ENCODE data around the gene ZNF385A.

Gene ZNF385A

DNA sequence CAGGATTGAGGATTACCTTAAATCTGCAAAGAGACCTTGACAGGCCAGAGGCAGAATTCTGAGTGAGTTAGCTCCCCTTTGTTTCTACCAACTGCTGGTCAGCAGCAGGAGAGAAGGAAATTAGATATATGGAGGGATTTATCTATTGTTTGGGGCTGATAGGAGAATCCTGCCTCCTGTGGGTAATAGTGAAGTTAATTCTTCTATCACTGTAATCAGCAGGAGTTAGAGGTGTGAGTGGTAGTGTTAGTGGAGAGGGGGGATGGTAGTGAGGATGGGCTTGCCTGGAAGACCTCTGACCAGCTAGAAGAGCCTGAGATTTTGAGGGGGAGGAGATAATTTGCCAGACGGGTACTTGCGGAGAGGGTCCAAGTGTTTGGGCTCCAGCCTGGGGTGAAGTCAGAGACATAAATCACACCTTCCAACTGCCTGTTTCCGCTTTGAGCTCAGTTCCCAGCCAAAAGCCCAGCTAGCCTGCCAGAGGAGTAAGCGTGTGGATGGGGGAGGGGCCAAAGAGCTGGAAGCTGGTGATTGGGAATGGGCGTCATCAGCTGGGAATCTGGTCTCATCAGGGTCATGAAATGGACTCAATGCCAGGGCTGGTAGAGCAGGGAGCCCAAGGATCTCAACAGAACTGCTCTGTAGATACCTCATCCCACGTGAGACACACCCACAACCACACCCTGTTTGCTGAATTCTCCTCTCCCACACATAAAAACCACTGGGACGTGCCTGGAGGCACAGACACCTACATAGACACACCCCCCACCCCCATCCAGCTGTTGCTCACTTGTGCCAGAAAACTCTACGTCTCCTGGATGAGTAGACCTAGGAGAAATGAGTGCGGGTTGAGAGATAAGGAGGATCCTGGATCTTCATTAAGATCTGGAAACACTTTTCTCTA is 47.6 kb upstream of the ZNF385A start:
- POLR2A ChIA-PET: interaction anchor here (0.6 to 1.6 kb wide), 6 partner anchors 12 to 115 kb away, joined by 3 to 6 read pairs (median 4); partner anchors contain the start of gene ITGA5
- H3K27ac ChIP-seq (ENCODE audit: extremely low read depth, low read depth, low read length): no peak overlapping the region; the same call in 1 of the 2 replicates
- H3K4me3 ChIP-seq (ENCODE audit: low read depth, low read length): no peak overlapping the region
- TF ChIP-seq SCRT2 (tag by site-specific recombination; IDR thresholded peaks at IDR 0.05): peak; percentile 96
- peak; percentile 67 for TF ChIP-seq ZIC2 (tag by site-specific recombination; IDR thresholded peaks at IDR 0.05)
- TF ChIP-seq, protein P1, sequence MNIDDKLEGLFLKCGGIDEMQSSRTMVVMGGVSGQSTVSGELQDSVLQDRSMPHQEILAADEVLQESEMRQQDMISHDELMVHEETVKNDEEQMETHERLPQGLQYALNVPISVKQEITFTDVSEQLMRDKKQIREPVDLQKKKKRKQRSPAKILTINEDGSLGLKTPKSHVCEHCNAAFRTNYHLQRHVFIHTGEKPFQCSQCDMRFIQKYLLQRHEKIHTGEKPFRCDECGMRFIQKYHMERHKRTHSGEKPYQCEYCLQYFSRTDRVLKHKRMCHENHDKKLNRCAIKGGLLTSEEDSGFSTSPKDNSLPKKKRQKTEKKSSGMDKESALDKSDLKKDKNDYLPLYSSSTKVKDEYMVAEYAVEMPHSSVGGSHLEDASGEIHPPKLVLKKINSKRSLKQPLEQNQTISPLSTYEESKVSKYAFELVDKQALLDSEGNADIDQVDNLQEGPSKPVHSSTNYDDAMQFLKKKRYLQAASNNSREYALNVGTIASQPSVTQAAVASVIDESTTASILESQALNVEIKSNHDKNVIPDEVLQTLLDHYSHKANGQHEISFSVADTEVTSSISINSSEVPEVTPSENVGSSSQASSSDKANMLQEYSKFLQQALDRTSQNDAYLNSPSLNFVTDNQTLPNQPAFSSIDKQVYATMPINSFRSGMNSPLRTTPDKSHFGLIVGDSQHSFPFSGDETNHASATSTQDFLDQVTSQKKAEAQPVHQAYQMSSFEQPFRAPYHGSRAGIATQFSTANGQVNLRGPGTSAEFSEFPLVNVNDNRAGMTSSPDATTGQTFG (tag by site-specific recombination; IDR thresholded peaks at IDR 0.05; ENCODE audit: borderline replicate concordance): no peak
- no peak for TF ChIP-seq ZFP3 (tag by site-specific recombination; IDR thresholded peaks at IDR 0.05; ENCODE audit: low read depth)
- TF ChIP-seq ZNF555 (tag by site-specific recombination; conservative IDR thresholded peaks at IDR 0.05): no peak
- TF ChIP-seq, protein P2, sequence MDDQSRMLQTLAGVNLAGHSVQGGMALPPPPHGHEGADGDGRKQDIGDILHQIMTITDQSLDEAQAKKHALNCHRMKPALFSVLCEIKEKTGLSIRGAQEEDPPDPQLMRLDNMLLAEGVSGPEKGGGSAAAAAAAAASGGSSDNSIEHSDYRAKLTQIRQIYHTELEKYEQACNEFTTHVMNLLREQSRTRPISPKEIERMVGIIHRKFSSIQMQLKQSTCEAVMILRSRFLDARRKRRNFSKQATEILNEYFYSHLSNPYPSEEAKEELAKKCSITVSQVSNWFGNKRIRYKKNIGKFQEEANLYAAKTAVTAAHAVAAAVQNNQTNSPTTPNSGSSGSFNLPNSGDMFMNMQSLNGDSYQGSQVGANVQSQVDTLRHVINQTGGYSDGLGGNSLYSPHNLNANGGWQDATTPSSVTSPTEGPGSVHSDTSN (CRISPR knock-in tag; IDR thresholded peaks at IDR 0.05): no peak
- TF ChIP-seq, protein P3, sequence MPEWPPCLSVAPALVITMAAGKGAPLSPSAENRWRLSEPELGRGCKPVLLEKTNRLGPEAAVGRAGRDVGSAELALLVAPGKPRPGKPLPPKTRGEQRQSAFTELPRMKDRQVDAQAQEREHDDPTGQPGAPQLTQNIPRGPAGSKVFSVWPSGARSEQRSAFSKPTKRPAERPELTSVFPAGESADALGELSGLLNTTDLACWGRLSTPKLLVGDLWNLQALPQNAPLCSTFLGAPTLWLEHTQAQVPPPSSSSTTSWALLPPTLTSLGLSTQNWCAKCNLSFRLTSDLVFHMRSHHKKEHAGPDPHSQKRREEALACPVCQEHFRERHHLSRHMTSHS (tag by site-specific recombination; IDR thresholded peaks at IDR 0.05): no peak
- no peak for TF ChIP-seq ZNF610 (tag by site-specific recombination; IDR thresholded peaks at IDR 0.05; ENCODE audit: borderline replicate concordance)
- TF ChIP-seq BCL11A (tag by site-specific recombination; IDR thresholded peaks at IDR 0.05; ENCODE audit: low read depth): no peak
- TF ChIP-seq ZNF354C (tag by site-specific recombination; IDR thresholded peaks at IDR 0.05; ENCODE audit: borderline replicate concordance, low read depth): no peak
- TF ChIP-seq, protein P4, sequence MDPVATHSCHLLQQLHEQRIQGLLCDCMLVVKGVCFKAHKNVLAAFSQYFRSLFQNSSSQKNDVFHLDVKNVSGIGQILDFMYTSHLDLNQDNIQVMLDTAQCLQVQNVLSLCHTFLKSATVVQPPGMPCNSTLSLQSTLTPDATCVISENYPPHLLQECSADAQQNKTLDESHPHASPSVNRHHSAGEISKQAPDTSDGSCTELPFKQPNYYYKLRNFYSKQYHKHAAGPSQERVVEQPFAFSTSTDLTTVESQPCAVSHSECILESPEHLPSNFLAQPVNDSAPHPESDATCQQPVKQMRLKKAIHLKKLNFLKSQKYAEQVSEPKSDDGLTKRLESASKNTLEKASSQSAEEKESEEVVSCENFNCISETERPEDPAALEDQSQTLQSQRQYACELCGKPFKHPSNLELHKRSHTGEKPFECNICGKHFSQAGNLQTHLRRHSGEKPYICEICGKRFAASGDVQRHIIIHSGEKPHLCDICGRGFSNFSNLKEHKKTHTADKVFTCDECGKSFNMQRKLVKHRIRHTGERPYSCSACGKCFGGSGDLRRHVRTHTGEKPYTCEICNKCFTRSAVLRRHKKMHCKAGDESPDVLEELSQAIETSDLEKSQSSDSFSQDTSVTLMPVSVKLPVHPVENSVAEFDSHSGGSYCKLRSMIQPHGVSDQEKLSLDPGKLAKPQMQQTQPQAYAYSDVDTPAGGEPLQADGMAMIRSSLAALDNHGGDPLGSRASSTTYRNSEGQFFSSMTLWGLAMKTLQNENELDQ (tag by site-specific recombination; IDR thresholded peaks at IDR 0.05; ENCODE audit: low read depth): no peak
- TF ChIP-seq ZNF132 (tag by site-specific recombination; IDR thresholded peaks at IDR 0.05; ENCODE audit: borderline replicate concordance): no peak
- TF ChIP-seq SP3 (tag by site-specific recombination; IDR thresholded peaks at IDR 0.05): peak; percentile 41; the same call in 1 of the 2 replicates
- TF ChIP-seq ZNF837 (tag by site-specific recombination; IDR thresholded peaks at IDR 0.05): no peak
- TF ChIP-seq BCL11B (tag by site-specific recombination; IDR thresholded peaks at IDR 0.05; ENCODE audit: low read depth): no peak
- TF ChIP-seq ZSCAN23 (tag by site-specific recombination; IDR thresholded peaks at IDR 0.05): no peak
- TF ChIP-seq, protein P5, sequence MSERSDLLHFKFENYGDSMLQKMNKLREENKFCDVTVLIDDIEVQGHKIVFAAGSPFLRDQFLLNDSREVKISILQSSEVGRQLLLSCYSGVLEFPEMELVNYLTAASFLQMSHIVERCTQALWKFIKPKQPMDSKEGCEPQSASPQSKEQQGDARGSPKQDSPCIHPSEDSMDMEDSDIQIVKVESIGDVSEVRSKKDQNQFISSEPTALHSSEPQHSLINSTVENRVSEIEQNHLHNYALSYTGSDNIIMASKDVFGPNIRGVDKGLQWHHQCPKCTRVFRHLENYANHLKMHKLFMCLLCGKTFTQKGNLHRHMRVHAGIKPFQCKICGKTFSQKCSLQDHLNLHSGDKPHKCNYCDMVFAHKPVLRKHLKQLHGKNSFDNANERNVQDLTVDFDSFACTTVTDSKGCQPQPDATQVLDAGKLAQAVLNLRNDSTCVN (tag by site-specific recombination; optimal IDR thresholded peaks at IDR 0.05): no peak
- TF ChIP-seq, protein P6, sequence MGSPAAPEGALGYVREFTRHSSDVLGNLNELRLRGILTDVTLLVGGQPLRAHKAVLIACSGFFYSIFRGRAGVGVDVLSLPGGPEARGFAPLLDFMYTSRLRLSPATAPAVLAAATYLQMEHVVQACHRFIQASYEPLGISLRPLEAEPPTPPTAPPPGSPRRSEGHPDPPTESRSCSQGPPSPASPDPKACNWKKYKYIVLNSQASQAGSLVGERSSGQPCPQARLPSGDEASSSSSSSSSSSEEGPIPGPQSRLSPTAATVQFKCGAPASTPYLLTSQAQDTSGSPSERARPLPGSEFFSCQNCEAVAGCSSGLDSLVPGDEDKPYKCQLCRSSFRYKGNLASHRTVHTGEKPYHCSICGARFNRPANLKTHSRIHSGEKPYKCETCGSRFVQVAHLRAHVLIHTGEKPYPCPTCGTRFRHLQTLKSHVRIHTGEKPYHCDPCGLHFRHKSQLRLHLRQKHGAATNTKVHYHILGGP (tag by site-specific recombination; IDR thresholded peaks at IDR 0.05): no peak
- TF ChIP-seq GLI2 (tag by site-specific recombination; IDR thresholded peaks at IDR 0.05; ENCODE audit: borderline replicate concordance, low read depth): no peak
- TF ChIP-seq ZBTB8A (tag by site-specific recombination; IDR thresholded peaks at IDR 0.05): peak; percentile 41; the same call in 1 of the 2 replicates
- no peak for TF ChIP-seq ZNF426 (tag by site-specific recombination; IDR thresholded peaks at IDR 0.05)
- no peak for TF ChIP-seq ZNF37A (tag by site-specific recombination; IDR thresholded peaks at IDR 0.05)
- no peak for TF ChIP-seq ZNF747 (tag by site-specific recombination; IDR thresholded peaks at IDR 0.05)
- TF ChIP-seq, protein P7, sequence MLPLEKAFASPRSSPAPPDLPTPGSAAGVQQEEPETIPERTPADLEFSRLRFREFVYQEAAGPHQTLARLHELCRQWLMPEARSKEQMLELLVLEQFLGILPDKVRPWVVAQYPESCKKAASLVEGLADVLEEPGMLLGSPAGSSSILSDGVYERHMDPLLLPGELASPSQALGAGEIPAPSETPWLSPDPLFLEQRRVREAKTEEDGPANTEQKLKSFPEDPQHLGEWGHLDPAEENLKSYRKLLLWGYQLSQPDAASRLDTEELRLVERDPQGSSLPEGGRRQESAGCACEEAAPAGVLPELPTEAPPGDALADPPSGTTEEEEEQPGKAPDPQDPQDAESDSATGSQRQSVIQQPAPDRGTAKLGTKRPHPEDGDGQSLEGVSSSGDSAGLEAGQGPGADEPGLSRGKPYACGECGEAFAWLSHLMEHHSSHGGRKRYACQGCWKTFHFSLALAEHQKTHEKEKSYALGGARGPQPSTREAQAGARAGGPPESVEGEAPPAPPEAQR (tag by site-specific recombination; IDR thresholded peaks at IDR 0.05): no peak
- TF ChIP-seq ZNF146 (tag by site-specific recombination; IDR thresholded peaks at IDR 0.05): no peak

More for the DNA sequence above, 47.6 kb upstream of the ZNF385A start:
- Histone ChIP-seq H3K9me3 (ENCODE audit: control insufficient read depth, insufficient read depth, low read depth, low read length) (no peaks in the 10 kb centered on the region), H3K4me1 (ENCODE audit: control insufficient read depth, insufficient read depth, low read length) (peaks cover 14% of the 10 kb centered on the region), H3K36me3 (ENCODE audit: control insufficient read depth in 2 of 2, insufficient read depth in 1 of 2, low read length in 2 of 2) (no peaks in the 10 kb centered on the region)
- CTCF ChIA-PET: interaction anchor here (0.8 to 33.6 kb wide), 13 partner anchors 11 to 95 kb away, joined by 3 to 924 read pairs (median 3); partner anchors contain the start of gene ITGA5
